Right lobe of liver (tissue), 4 donors: ENCODE results near the gene CACNG8.

ENCODE experiments used
- CTCF ChIP-seq, 4 donors: fragments of 200-600 bp in 3 of 4; fragments of 450-650 bp in 1 of 4; IDR thresholded peaks; one replicate each; pipeline versions ENCODE4 v1.5.1 to v1.8.0; 2016 to 2022; ENCODE audit warnings: antibody characterized with exemption in 4 of 4, mild to moderate bottlenecking in 2 of 4
- POLR2A ChIP-seq: fragments of 450-650 bp; IDR thresholded peaks from one replicate; pipeline ENCODE4 v1.6.1; 2017; ENCODE audit warnings: antibody characterized with exemption, mild to moderate bottlenecking
- donor health status: DM: no; HTN: no; CAD: no.
- donor health status: DM: no; HTN: no; CAD: no.
- donor health status: DM: no; HTN: yes; CAD: no.

- TF ChIP-seq CTCF (IDR thresholded peaks at IDR 0.05) (no peak), POLR2A (no peak)
These were observed 48.9 kb downstream of the CACNG8 start for GRCh38 chr19:54011507-54012211.
